ENCODE measurements around the gene DCLK2.

GRCh38 chr4:150297861-150298474, 219.7 kb downstream of the DCLK2 start:
- TF ChIP-seq CTCF (IDR thresholded peaks at IDR 0.05; ENCODE audit: low read length) (peak; percentile 81), EZH2 (IDR thresholded peaks at IDR 0.05; ENCODE audit: borderline replicate concordance, low read length) (no peak)

All from OCI-LY1 (cell line).